Measurements from ENCODE around the gene ARHGAP32.
A peak's percentile ranks its signal among the peaks of the same experiment; 100 is the strongest.

Gene ARHGAP32

DNA sequence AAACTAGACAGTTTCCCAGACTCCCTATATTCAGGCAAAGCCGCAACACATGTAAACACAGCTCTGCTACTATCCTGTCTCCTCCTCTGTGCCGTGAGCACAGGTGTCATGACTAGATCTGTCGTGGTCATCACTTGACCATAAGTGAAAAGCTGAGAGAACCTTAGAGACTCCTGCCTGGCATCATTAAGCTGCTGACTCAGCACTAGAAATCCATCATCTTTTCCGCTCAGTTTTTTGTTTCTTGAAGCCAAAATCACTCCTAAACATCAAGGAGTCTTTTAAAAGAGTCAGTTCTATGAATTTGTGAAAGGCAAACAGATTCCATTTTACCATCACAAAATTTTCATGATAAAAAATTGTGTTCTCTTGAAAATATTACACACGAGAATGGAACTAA is 147.0 kb downstream of the ARHGAP32 start:
- no peak overlapping the region for H3K27ac ChIP-seq (ENCODE audit: low read depth, low read length)
- no peaks in the 10 kb centered on the region for H3K27me3 ChIP-seq (ENCODE audit: control insufficient read depth in 5 of 5, insufficient read depth in 4 of 5, low read length in 5 of 5)
- no peaks in the 10 kb centered on the region for H3K36me3 ChIP-seq (ENCODE audit: control insufficient read depth in 5 of 5, insufficient read depth in 5 of 5, low read length in 5 of 5)
- no peak overlapping the region for H3K4me3 ChIP-seq (ENCODE audit: low read depth in 1 of 5, low read length in 5 of 5)
- H3K4me1 ChIP-seq (ENCODE audit: control insufficient read depth in 5 of 5, insufficient read depth in 5 of 5, low read length in 5 of 5) = peaks cover 0 to 4% (median 0%) of the 10 kb centered on the region in 5 donors
- no peak overlapping the region for H3K9ac ChIP-seq (ENCODE audit: low read length in 5 of 5)
- H3K9me3 ChIP-seq (ENCODE audit: control insufficient read depth in 5 of 5, low read length in 5 of 5) = no peaks in the 10 kb centered on the region

DNA sequence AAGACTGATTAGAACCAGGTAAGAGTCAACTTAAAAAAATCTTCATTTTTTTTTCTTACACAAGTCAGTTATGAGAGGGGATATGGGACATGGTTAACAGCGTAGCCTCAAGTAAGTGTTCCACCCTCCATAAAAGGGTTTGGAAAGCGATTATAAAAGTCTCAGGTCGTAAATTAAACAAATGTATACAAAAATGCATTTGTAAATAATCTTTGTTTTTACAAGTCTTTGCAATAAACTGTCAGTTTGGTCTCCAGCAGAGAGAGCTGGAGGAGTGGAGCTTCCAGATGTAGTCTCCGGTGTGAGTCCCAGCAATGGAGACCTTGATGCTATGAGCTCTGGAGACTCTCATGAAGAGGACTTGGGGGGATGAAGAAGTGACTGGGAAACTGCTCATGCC is 149.6 kb downstream of the ARHGAP32 start:
- Histone ChIP-seq H3K4me3 (ENCODE audit: low read depth in 1 of 5, low read length in 5 of 5) (no peak overlapping the region), H3K9me3 (ENCODE audit: control insufficient read depth in 5 of 5, low read length in 5 of 5) (no peaks in the 10 kb centered on the region), H3K27me3 (ENCODE audit: control insufficient read depth in 5 of 5, insufficient read depth in 4 of 5, low read length in 5 of 5) (no peaks in the 10 kb centered on the region), H3K9ac (ENCODE audit: low read length in 5 of 5) (no peak overlapping the region), H3K27ac (ENCODE audit: low read depth, low read length) (no peak overlapping the region), H3K36me3 (ENCODE audit: control insufficient read depth in 5 of 5, insufficient read depth in 5 of 5, low read length in 5 of 5) (no peaks in the 10 kb centered on the region), H3K4me1 (ENCODE audit: control insufficient read depth in 5 of 5, insufficient read depth in 5 of 5, low read length in 5 of 5) (peaks cover 0 to 4% (median 0%) of the 10 kb centered on the region in 5 donors)

DNA sequence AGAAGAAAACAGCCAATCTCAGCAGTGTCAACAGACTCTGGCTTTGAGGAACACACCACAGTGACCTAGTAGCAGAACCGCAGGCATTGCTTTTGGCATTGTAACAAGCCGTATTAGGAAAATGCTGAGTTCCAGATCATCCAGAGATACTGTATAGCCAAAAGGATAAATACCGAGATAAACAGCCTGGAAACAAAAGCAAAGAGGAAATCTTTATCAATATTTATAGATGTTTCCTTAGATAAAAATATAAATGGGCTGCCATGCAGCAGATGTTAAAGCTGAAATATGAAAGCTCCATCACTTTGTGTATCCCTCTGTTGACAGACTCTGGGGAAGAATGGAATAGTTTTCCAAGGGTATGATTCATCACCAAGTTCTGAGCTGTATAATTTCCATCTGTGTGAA is 150.5 kb downstream of the ARHGAP32 start:
- no peak overlapping the region for H3K27ac ChIP-seq (ENCODE audit: low read depth, low read length)
- H3K4me1 ChIP-seq (ENCODE audit: control insufficient read depth in 5 of 5, insufficient read depth in 5 of 5, low read length in 5 of 5) = peaks cover 0 to 4% (median 0%) of the 10 kb centered on the region in 5 donors
- H3K36me3 ChIP-seq (ENCODE audit: control insufficient read depth in 5 of 5, insufficient read depth in 5 of 5, low read length in 5 of 5) = no peaks in the 10 kb centered on the region

DNA sequence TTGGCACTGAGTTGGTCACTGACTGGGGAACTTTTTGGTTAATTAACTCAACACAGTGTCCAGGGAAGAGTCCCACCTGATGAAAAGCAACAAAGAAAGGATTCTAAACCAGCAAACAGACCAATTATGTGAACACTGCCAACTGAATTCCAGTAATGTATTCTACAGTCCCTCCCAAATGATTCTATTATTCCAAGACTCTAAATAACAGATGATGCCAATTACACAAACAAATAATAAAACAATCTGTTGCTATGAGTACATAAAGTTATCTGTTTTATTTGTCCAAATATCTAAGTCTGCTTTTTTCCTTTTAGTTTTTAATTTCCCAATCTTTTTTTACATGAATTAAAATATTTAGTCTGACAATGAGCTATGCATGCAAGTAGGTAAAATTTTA is 151.2 kb downstream of the ARHGAP32 start:
- Histone ChIP-seq H3K9me3 (ENCODE audit: control insufficient read depth in 5 of 5, low read length in 5 of 5) (no peaks in the 10 kb centered on the region), H3K27me3 (ENCODE audit: control insufficient read depth in 5 of 5, insufficient read depth in 4 of 5, low read length in 5 of 5) (no peaks in the 10 kb centered on the region), H3K9ac (ENCODE audit: low read length in 5 of 5) (no peak overlapping the region), H3K36me3 (ENCODE audit: control insufficient read depth in 5 of 5, insufficient read depth in 5 of 5, low read length in 5 of 5) (no peaks in the 10 kb centered on the region), H3K4me1 (ENCODE audit: control insufficient read depth in 5 of 5, insufficient read depth in 5 of 5, low read length in 5 of 5) (peaks cover 0 to 4% (median 0%) of the 10 kb centered on the region in 5 donors), H3K27ac (ENCODE audit: low read depth, low read length) (no peak overlapping the region), H3K4me3 (ENCODE audit: low read depth in 1 of 5, low read length in 5 of 5) (peak overlapping the region in 1 of 5 donors; percentile 48)

More for the DNA sequence above, 150.5 kb downstream of the ARHGAP32 start:
- no peaks in the 10 kb centered on the region for H3K27me3 ChIP-seq (ENCODE audit: control insufficient read depth in 5 of 5, insufficient read depth in 4 of 5, low read length in 5 of 5)
- H3K9ac ChIP-seq (ENCODE audit: low read length in 5 of 5) = no peak overlapping the region
- no peaks in the 10 kb centered on the region for H3K9me3 ChIP-seq (ENCODE audit: control insufficient read depth in 5 of 5, low read length in 5 of 5)
- H3K4me3 ChIP-seq (ENCODE audit: low read depth in 1 of 5, low read length in 5 of 5) = no peak overlapping the region

DNA sequence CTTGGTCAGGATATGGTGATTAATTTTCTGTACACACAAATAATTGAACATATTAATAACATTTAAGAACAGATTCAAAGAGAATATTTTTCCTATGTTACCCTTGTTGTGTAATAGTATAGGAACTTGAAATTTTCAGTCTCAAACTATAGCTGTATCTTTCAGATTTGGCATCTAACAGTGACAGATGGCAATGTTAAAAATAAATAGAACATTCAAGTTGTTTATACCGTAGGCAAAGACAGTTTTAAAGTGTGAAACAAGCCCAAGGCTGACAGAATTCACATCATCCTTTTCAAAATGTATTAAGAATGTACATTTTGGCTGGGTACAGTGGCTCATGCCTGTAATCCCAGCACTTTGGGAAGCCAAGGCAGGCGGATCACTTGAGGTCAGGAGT is 156.9 kb downstream of the ARHGAP32 start:
- H3K9ac ChIP-seq (ENCODE audit: low read length in 5 of 5) = no peak overlapping the region
- no peak overlapping the region for H3K4me3 ChIP-seq (ENCODE audit: low read depth in 1 of 5, low read length in 5 of 5)
- H3K4me1 ChIP-seq (ENCODE audit: control insufficient read depth in 5 of 5, insufficient read depth in 5 of 5, low read length in 5 of 5) = no peaks in the 10 kb centered on the region
- no peak overlapping the region for H3K27ac ChIP-seq (ENCODE audit: low read depth, low read length)
- peaks cover 0 to 8% (median 3%) of the 10 kb centered on the region in 5 donors for H3K9me3 ChIP-seq (ENCODE audit: control insufficient read depth in 5 of 5, low read length in 5 of 5)
- no peaks in the 10 kb centered on the region for H3K27me3 ChIP-seq (ENCODE audit: control insufficient read depth in 5 of 5, insufficient read depth in 4 of 5, low read length in 5 of 5)
- H3K36me3 ChIP-seq (ENCODE audit: control insufficient read depth in 5 of 5, insufficient read depth in 5 of 5, low read length in 5 of 5) = peaks cover 0 to 5% (median 3%) of the 10 kb centered on the region in 5 donors

DNA sequence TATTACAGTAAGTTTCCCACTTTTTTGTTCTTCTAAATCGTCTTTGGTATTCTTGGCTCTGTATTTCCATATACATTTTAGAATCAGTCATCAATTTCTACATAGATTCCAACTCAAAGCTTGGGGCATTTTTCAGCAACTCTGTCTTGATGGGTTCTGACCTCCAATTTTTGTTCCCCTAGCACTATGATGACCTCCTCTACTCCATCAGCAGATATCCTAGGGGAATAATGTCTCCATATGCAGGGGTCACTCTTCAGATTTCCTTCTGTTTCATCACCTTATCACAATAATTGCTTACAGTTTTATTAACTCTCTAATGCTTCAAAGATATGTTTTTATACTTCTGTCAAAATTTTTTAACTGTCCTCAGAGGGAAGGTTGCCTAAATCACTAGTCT is 158.1 kb downstream of the ARHGAP32 start:
- no peaks in the 10 kb centered on the region for H3K27me3 ChIP-seq (ENCODE audit: control insufficient read depth in 5 of 5, insufficient read depth in 4 of 5, low read length in 5 of 5)
- H3K9me3 ChIP-seq (ENCODE audit: control insufficient read depth in 5 of 5, low read length in 5 of 5) = peaks cover 0 to 8% (median 3%) of the 10 kb centered on the region in 5 donors
- H3K27ac ChIP-seq (ENCODE audit: low read depth, low read length) = no peak overlapping the region
- no peak overlapping the region for H3K9ac ChIP-seq (ENCODE audit: low read length in 5 of 5)
- peaks cover 0 to 5% (median 3%) of the 10 kb centered on the region in 5 donors for H3K36me3 ChIP-seq (ENCODE audit: control insufficient read depth in 5 of 5, insufficient read depth in 5 of 5, low read length in 5 of 5)
- no peaks in the 10 kb centered on the region for H3K4me1 ChIP-seq (ENCODE audit: control insufficient read depth in 5 of 5, insufficient read depth in 5 of 5, low read length in 5 of 5)
- no peak overlapping the region for H3K4me3 ChIP-seq (ENCODE audit: low read depth in 1 of 5, low read length in 5 of 5)

DNA sequence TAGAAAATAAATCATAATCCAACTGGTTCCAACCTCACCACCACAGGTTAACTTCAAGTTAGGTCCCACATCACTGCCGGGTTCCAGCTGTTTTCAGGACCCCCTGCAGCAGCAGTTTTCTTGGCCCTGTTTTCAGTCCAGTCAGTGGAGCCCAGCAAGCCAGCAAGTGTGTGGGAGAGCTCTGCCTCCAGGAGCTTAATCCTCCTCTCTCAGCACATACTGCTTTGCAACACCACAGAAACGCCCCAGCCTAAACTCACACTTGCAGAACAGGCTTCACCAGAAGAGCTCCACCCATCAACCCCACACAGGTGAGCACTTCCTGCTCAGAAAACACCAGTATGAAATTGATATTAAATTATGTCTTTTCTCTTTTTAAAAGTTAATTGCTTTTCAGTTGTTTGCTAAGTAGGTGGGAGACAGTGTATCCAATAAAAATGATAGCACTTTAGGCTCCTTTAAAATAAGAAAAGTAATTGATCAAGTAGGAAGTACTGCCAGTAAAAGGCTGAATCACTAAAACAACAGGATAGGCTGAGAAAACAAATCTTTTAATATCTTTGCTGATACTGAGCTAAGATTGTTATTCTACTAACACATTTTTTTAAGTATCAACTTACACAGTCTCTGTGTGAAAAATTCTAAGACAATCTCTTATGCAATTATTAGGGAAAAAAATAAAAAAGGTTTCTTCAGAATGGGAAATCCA is 168.0 kb downstream of the ARHGAP32 start:
- H3K4me1 ChIP-seq (ENCODE audit: control insufficient read depth in 5 of 5, insufficient read depth in 5 of 5, low read length in 5 of 5) = peaks cover 0 to 4% (median 0%) of the 10 kb centered on the region in 5 donors
- H3K9ac ChIP-seq (ENCODE audit: low read length in 5 of 5) = no peak overlapping the region
- no peak overlapping the region for H3K27ac ChIP-seq (ENCODE audit: low read depth, low read length)
- H3K9me3 ChIP-seq (ENCODE audit: control insufficient read depth in 5 of 5, low read length in 5 of 5) = no peaks in the 10 kb centered on the region
- H3K27me3 ChIP-seq (ENCODE audit: control insufficient read depth in 5 of 5, insufficient read depth in 4 of 5, low read length in 5 of 5) = no peaks in the 10 kb centered on the region
- no peak overlapping the region for H3K4me3 ChIP-seq (ENCODE audit: low read depth in 1 of 5, low read length in 5 of 5)
- no peaks in the 10 kb centered on the region for H3K36me3 ChIP-seq (ENCODE audit: control insufficient read depth in 5 of 5, insufficient read depth in 5 of 5, low read length in 5 of 5)

DNA sequence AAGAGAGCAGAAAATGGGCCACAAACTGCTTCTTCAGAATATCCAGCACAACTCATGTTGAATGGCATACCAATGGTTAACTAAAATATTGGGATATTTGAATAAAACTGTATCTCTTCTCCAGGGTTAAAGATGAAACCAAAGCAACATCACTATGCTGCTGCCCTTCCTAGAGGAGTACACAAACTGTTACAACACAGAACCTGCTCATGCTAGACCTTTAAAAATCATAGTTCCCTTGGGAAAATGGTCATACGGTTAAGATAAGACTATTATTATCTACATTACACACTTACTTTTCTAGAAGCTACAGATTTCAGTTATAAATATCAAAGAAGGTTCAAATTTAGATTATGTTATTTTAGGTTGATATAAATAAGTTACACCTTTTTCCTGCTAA is 170.8 kb downstream of the ARHGAP32 start:
- no peaks in the 10 kb centered on the region for H3K27me3 ChIP-seq (ENCODE audit: control insufficient read depth in 5 of 5, insufficient read depth in 4 of 5, low read length in 5 of 5)
- H3K4me1 ChIP-seq (ENCODE audit: control insufficient read depth in 5 of 5, insufficient read depth in 5 of 5, low read length in 5 of 5) = peaks cover 0 to 4% (median 0%) of the 10 kb centered on the region in 5 donors
- no peaks in the 10 kb centered on the region for H3K36me3 ChIP-seq (ENCODE audit: control insufficient read depth in 5 of 5, insufficient read depth in 5 of 5, low read length in 5 of 5)
- no peak overlapping the region for H3K9ac ChIP-seq (ENCODE audit: low read length in 5 of 5)
- H3K4me3 ChIP-seq (ENCODE audit: low read depth in 1 of 5, low read length in 5 of 5) = no peak overlapping the region
- H3K9me3 ChIP-seq (ENCODE audit: control insufficient read depth in 5 of 5, low read length in 5 of 5) = no peaks in the 10 kb centered on the region
- H3K27ac ChIP-seq (ENCODE audit: low read depth, low read length) = no peak overlapping the region

DNA sequence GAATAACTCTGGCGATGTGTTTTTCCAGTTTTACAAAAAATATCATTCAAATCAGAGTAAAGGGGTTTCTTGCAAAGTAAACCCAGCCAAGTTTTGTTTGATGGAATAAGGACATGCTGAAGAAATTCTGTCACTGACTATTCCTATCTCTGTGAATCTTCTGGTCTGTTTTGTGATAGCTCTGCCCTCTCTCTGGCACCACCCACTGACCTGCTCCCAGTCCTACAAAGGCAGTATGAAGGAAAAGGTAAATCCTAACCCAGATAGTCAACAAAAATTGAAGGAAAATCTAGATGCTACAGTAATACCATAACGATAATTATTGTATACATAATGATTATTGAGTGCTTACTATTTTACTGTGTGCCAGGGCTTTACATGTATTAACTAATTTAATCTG is 173.1 kb downstream of the ARHGAP32 start:
- no peaks in the 10 kb centered on the region for H3K27me3 ChIP-seq (ENCODE audit: control insufficient read depth in 5 of 5, insufficient read depth in 4 of 5, low read length in 5 of 5)
- H3K9ac ChIP-seq (ENCODE audit: low read length in 5 of 5) = no peak overlapping the region
- H3K27ac ChIP-seq (ENCODE audit: low read depth, low read length) = no peak overlapping the region
- no peak overlapping the region for H3K4me3 ChIP-seq (ENCODE audit: low read depth in 1 of 5, low read length in 5 of 5)
- H3K4me1 ChIP-seq (ENCODE audit: control insufficient read depth in 5 of 5, insufficient read depth in 5 of 5, low read length in 5 of 5) = peaks cover 0 to 4% (median 0%) of the 10 kb centered on the region in 5 donors
- no peaks in the 10 kb centered on the region for H3K36me3 ChIP-seq (ENCODE audit: control insufficient read depth in 5 of 5, insufficient read depth in 5 of 5, low read length in 5 of 5)
- H3K9me3 ChIP-seq (ENCODE audit: control insufficient read depth in 5 of 5, low read length in 5 of 5) = no peaks in the 10 kb centered on the region

DNA sequence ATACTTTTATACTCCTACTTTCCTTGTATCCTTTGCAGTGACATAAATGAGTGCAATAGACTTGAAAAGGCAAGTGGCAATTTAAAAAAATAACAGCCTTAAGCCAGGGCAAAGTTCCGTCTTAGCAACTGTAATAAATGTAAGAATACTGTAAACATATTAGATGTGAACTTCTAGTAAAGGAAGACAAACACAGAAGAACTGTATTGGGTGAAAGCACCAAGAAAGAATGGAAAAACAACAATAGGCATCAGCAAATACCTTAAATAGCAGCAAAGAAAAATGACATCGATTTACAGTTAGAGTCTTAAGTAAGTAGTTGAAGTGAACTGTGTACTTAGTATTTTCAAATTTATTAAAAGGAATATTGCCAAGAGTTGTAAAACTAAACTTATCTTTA is 174.0 kb downstream of the ARHGAP32 start:
- Histone ChIP-seq H3K9ac (ENCODE audit: low read length in 5 of 5) (no peak overlapping the region), H3K27ac (ENCODE audit: low read depth, low read length) (no peak overlapping the region), H3K4me3 (ENCODE audit: low read depth in 1 of 5, low read length in 5 of 5) (no peak overlapping the region), H3K27me3 (ENCODE audit: control insufficient read depth in 5 of 5, insufficient read depth in 4 of 5, low read length in 5 of 5) (no peaks in the 10 kb centered on the region), H3K36me3 (ENCODE audit: control insufficient read depth in 5 of 5, insufficient read depth in 5 of 5, low read length in 5 of 5) (no peaks in the 10 kb centered on the region), H3K9me3 (ENCODE audit: control insufficient read depth in 5 of 5, low read length in 5 of 5) (no peaks in the 10 kb centered on the region), H3K4me1 (ENCODE audit: control insufficient read depth in 5 of 5, insufficient read depth in 5 of 5, low read length in 5 of 5) (peaks cover 0 to 4% (median 0%) of the 10 kb centered on the region in 5 donors)
